Measurements from ENCODE around the gene PRKAG2.

PRKAG2 gene

GRCh38 chr7:151551820-151552219 lies 325.1 kb downstream of the PRKAG2 start:
- no CpG with 5 or more reads among the region's 7 CpGs for WGBS, 2 donors (ENCODE audit: extremely low coverage in 2 of 2, insufficient read length in 2 of 2, insufficient replicate concordance in 1 of 2)
- no peak overlapping the region for H3K4ac ChIP-seq (ENCODE audit: low read length)

GRCh38 chr7:151550656-151551286 lies 326.1 kb downstream of the PRKAG2 start:
- Histone ChIP-seq H3K27ac (replicated peaks; ENCODE audit: low read length) (no peak overlapping the region), H2BK15ac (ENCODE audit: low read length) (no peak overlapping the region), H3K36me3 (replicated peaks in 1 of 2; ENCODE audit: control insufficient read depth in 2 of 2, insufficient read depth in 2 of 2, low read length in 2 of 2) (no peaks in the 10 kb centered on the region), H2AFZ (ENCODE audit: low read length) (no peak overlapping the region), H2BK5ac (ENCODE audit: low read length) (no peak overlapping the region), H3K9me3 (replicated peaks in 1 of 2; ENCODE audit: control insufficient read depth in 2 of 2, insufficient read depth in 1 of 2, low read depth in 1 of 2, low read length in 2 of 2) (no peaks in the 10 kb centered on the region), H4K8ac (ENCODE audit: low read depth, low read length) (no peak overlapping the region), H3K4me2 (ENCODE audit: insufficient read depth, low read length, poor library complexity, severe bottlenecking) (no peak overlapping the region), H3K9ac (ENCODE audit: low read depth, low read length, poor library complexity) (no peak overlapping the region), H3K23ac (ENCODE audit: low read depth, low read length, poor library complexity) (no peak overlapping the region), H3K4ac (ENCODE audit: low read length) (no peak overlapping the region), H3K79me1 (ENCODE audit: low read depth, low read length) (no peaks in the 10 kb centered on the region), H2BK120ac (ENCODE audit: low read depth, low read length) (no peak overlapping the region), H2AK5ac (ENCODE audit: low read depth, low read length) (no peak overlapping the region), H3K27me3 (ENCODE audit: control insufficient read depth in 3 of 3, insufficient read depth in 3 of 3, low read depth in 1 of 3, low read length in 3 of 3) (no peaks in the 10 kb centered on the region), H3K18ac (ENCODE audit: low read length) (no peak overlapping the region), H3K4me3 (ENCODE audit: low read length in 2 of 2) (no peak overlapping the region), H4K91ac (ENCODE audit: low read depth, low read length, poor library complexity) (no peak overlapping the region), H2BK12ac (ENCODE audit: low read length) (no peak overlapping the region), H3K4me1 (ENCODE audit: control insufficient read depth in 2 of 2, insufficient read depth in 1 of 2, low read depth in 1 of 2, low read length in 2 of 2) (peaks cover 0 to 4% of the 10 kb centered on the region in 2 donors), H3K14ac (ENCODE audit: low read length) (no peak overlapping the region)
- WGBS, 2 donors (ENCODE audit: extremely low coverage in 2 of 2, insufficient read length in 2 of 2, insufficient replicate concordance in 1 of 2), result no CpG with 5 or more reads among the region's 3 CpGs
- DNase-seq (ENCODE audit: low spot score), result no peak

More at GRCh38 chr7:151551820-151552219, 325.1 kb downstream of the PRKAG2 start:
- Histone ChIP-seq H3K9me3 (replicated peaks in 1 of 2; ENCODE audit: control insufficient read depth in 2 of 2, insufficient read depth in 1 of 2, low read depth in 1 of 2, low read length in 2 of 2) (no peaks in the 10 kb centered on the region), H3K27ac (replicated peaks; ENCODE audit: low read length) (no peak overlapping the region), H3K4me3 (ENCODE audit: low read length in 2 of 2) (no peak overlapping the region), H3K79me1 (ENCODE audit: low read depth, low read length) (no peaks in the 10 kb centered on the region), H3K4me2 (ENCODE audit: insufficient read depth, low read length, poor library complexity, severe bottlenecking) (no peak overlapping the region), H2BK120ac (ENCODE audit: low read depth, low read length) (no peak overlapping the region), H2AK5ac (ENCODE audit: low read depth, low read length) (no peak overlapping the region), H2BK15ac (ENCODE audit: low read length) (no peak overlapping the region), H3K9ac (ENCODE audit: low read depth, low read length, poor library complexity) (no peak overlapping the region), H3K4me1 (ENCODE audit: control insufficient read depth in 2 of 2, insufficient read depth in 1 of 2, low read depth in 1 of 2, low read length in 2 of 2) (peaks cover 0 to 4% of the 10 kb centered on the region in 2 donors), H3K23ac (ENCODE audit: low read depth, low read length, poor library complexity) (no peak overlapping the region), H2BK12ac (ENCODE audit: low read length) (no peak overlapping the region), H4K8ac (ENCODE audit: low read depth, low read length) (no peak overlapping the region), H2AFZ (ENCODE audit: low read length) (no peak overlapping the region), H2BK5ac (ENCODE audit: low read length) (no peak overlapping the region), H3K18ac (ENCODE audit: low read length) (no peak overlapping the region), H3K14ac (ENCODE audit: low read length) (no peak overlapping the region), H4K91ac (ENCODE audit: low read depth, low read length, poor library complexity) (no peak overlapping the region), H3K36me3 (replicated peaks in 1 of 2; ENCODE audit: control insufficient read depth in 2 of 2, insufficient read depth in 2 of 2, low read length in 2 of 2) (no peaks in the 10 kb centered on the region), H3K27me3 (ENCODE audit: control insufficient read depth in 3 of 3, insufficient read depth in 3 of 3, low read depth in 1 of 3, low read length in 3 of 3) (no peaks in the 10 kb centered on the region)
- DNase-seq (ENCODE audit: low spot score), result no peak

GRCh38 chr7:151549644-151550043 lies 327.3 kb downstream of the PRKAG2 start:
- H2AFZ ChIP-seq (ENCODE audit: low read length), result no peak overlapping the region

GRCh38 chr7:151549083-151549482 lies 327.8 kb downstream of the PRKAG2 start:
- Histone ChIP-seq H2AFZ (ENCODE audit: low read length) (no peak overlapping the region), H3K23ac (ENCODE audit: low read depth, low read length, poor library complexity) (no peak overlapping the region), H3K4me2 (ENCODE audit: insufficient read depth, low read length, poor library complexity, severe bottlenecking) (no peak overlapping the region), H3K4ac (ENCODE audit: low read length) (no peak overlapping the region), H4K8ac (ENCODE audit: low read depth, low read length) (no peak overlapping the region), H3K79me1 (ENCODE audit: low read depth, low read length) (no peaks in the 10 kb centered on the region), H4K91ac (ENCODE audit: low read depth, low read length, poor library complexity) (no peak overlapping the region), H2BK5ac (ENCODE audit: low read length) (no peak overlapping the region), H3K14ac (ENCODE audit: low read length) (no peak overlapping the region), H3K9ac (ENCODE audit: low read depth, low read length, poor library complexity) (no peak overlapping the region), H2BK15ac (ENCODE audit: low read length) (no peak overlapping the region), H3K18ac (ENCODE audit: low read length) (no peak overlapping the region), H3K27me3 (ENCODE audit: control insufficient read depth in 3 of 3, insufficient read depth in 3 of 3, low read depth in 1 of 3, low read length in 3 of 3) (no peaks in the 10 kb centered on the region), H3K9me3 (replicated peaks in 1 of 2; ENCODE audit: control insufficient read depth in 2 of 2, insufficient read depth in 1 of 2, low read depth in 1 of 2, low read length in 2 of 2) (no peaks in the 10 kb centered on the region), H3K4me3 (ENCODE audit: low read length in 2 of 2) (no peak overlapping the region), H2BK120ac (ENCODE audit: low read depth, low read length) (no peak overlapping the region), H2BK12ac (ENCODE audit: low read length) (no peak overlapping the region), H3K27ac (replicated peaks; ENCODE audit: low read length) (no peak overlapping the region), H3K36me3 (replicated peaks in 1 of 2; ENCODE audit: control insufficient read depth in 2 of 2, insufficient read depth in 2 of 2, low read length in 2 of 2) (no peaks in the 10 kb centered on the region), H3K4me1 (ENCODE audit: control insufficient read depth in 2 of 2, insufficient read depth in 1 of 2, low read depth in 1 of 2, low read length in 2 of 2) (peaks cover 0 to 4% of the 10 kb centered on the region in 2 donors), H2AK5ac (ENCODE audit: low read depth, low read length) (no peak overlapping the region)
- no CpG with 5 or more reads among the region's 7 CpGs for WGBS, 2 donors (ENCODE audit: extremely low coverage in 2 of 2, insufficient read length in 2 of 2, insufficient replicate concordance in 1 of 2)
- no peak for DNase-seq (ENCODE audit: low spot score)

More at GRCh38 chr7:151549644-151550043, 327.3 kb downstream of the PRKAG2 start:
- no peak overlapping the region for H2BK15ac ChIP-seq (ENCODE audit: low read length)
- no peak overlapping the region for H3K27ac ChIP-seq (replicated peaks; ENCODE audit: low read length)
- H3K23ac ChIP-seq (ENCODE audit: low read depth, low read length, poor library complexity), result no peak overlapping the region
- no peak for DNase-seq (ENCODE audit: low spot score)
- H3K4me3 ChIP-seq (ENCODE audit: low read length in 2 of 2), result no peak overlapping the region
- H3K4ac ChIP-seq (ENCODE audit: low read length), result no peak overlapping the region
- H4K8ac ChIP-seq (ENCODE audit: low read depth, low read length), result no peak overlapping the region
- H2BK12ac ChIP-seq (ENCODE audit: low read length), result no peak overlapping the region
- peaks cover 0 to 4% of the 10 kb centered on the region in 2 donors for H3K4me1 ChIP-seq (ENCODE audit: control insufficient read depth in 2 of 2, insufficient read depth in 1 of 2, low read depth in 1 of 2, low read length in 2 of 2)
- no peak overlapping the region for H3K9ac ChIP-seq (ENCODE audit: low read depth, low read length, poor library complexity)
- H3K18ac ChIP-seq (ENCODE audit: low read length), result no peak overlapping the region
- no peaks in the 10 kb centered on the region for H3K9me3 ChIP-seq (replicated peaks in 1 of 2; ENCODE audit: control insufficient read depth in 2 of 2, insufficient read depth in 1 of 2, low read depth in 1 of 2, low read length in 2 of 2)
- no peak overlapping the region for H2BK5ac ChIP-seq (ENCODE audit: low read length)
- H2AK5ac ChIP-seq (ENCODE audit: low read depth, low read length), result no peak overlapping the region
- no peak overlapping the region for H3K14ac ChIP-seq (ENCODE audit: low read length)
- H3K79me1 ChIP-seq (ENCODE audit: low read depth, low read length), result no peaks in the 10 kb centered on the region
- H4K91ac ChIP-seq (ENCODE audit: low read depth, low read length, poor library complexity), result no peak overlapping the region
- H2BK120ac ChIP-seq (ENCODE audit: low read depth, low read length), result no peak overlapping the region
- H3K36me3 ChIP-seq (replicated peaks in 1 of 2; ENCODE audit: control insufficient read depth in 2 of 2, insufficient read depth in 2 of 2, low read length in 2 of 2), result no peaks in the 10 kb centered on the region
- no peak overlapping the region for H3K4me2 ChIP-seq (ENCODE audit: insufficient read depth, low read length, poor library complexity, severe bottlenecking)
- H3K27me3 ChIP-seq (ENCODE audit: control insufficient read depth in 3 of 3, insufficient read depth in 3 of 3, low read depth in 1 of 3, low read length in 3 of 3), result no peaks in the 10 kb centered on the region
- WGBS, 2 donors (ENCODE audit: extremely low coverage in 2 of 2, insufficient read length in 2 of 2, insufficient replicate concordance in 1 of 2), result no CpG with 5 or more reads among the region's 6 CpGs
